Measurements from ENCODE around the gene CACNB4.

CACNB4 gene

GRCh38 chr2:151853070-151853758, 245.6 kb downstream of the CACNB4 start:
- DNase-seq (ENCODE audit: low spot score): no peak

GRCh38 chr2:151852260-151853069, 246.4 kb downstream of the CACNB4 start:
- no peak for DNase-seq (ENCODE audit: low spot score)

GRCh38 chr2:151851761-151852160, 247.1 kb downstream of the CACNB4 start:
- DNase-seq (ENCODE audit: low spot score): no peak

GRCh38 chr2:151849413-151850010, 249.3 kb downstream of the CACNB4 start:
- DNase-seq (ENCODE audit: low spot score): no peak

- DNase-seq (ENCODE audit: low spot score): no peak
Observed at GRCh38 chr2:151845884-151846283, 253.0 kb downstream of the CACNB4 start.

- no peak for DNase-seq (ENCODE audit: low spot score)
Observed at GRCh38 chr2:151845481-151845880, 253.4 kb downstream of the CACNB4 start.

- no peak for DNase-seq (ENCODE audit: low spot score)
Observed at GRCh38 chr2:151844211-151844896, 254.5 kb downstream of the CACNB4 start.

GRCh38 chr2:151843691-151844061, 255.2 kb downstream of the CACNB4 start:
- no peak for DNase-seq (ENCODE audit: low spot score)

GRCh38 chr2:151842830-151843690, 255.8 kb downstream of the CACNB4 start:
- DNase-seq (ENCODE audit: low spot score): no peak

- DNase-seq (ENCODE audit: low spot score): no peak
Observed at GRCh38 chr2:151841047-151841424, 257.8 kb downstream of the CACNB4 start.

- DNase-seq (ENCODE audit: low spot score): no peak
Observed at GRCh38 chr2:151840216-151841046, 258.4 kb downstream of the CACNB4 start.

GRCh38 chr2:151837926-151838325, 260.9 kb downstream of the CACNB4 start:
- DNase-seq (ENCODE audit: low spot score): no peak

GRCh38 chr2:151833984-151834383, 264.9 kb downstream of the CACNB4 start:
- DNase-seq (ENCODE audit: low spot score): no peak

- DNase-seq (ENCODE audit: low spot score): no peak
Observed at GRCh38 chr2:151830961-151831360, 267.9 kb downstream of the CACNB4 start.

- DNase-seq (ENCODE audit: low spot score): no peak
Observed at GRCh38 chr2:151828890-151829324, 269.9 kb downstream of the CACNB4 start.

- peak; percentile 97 for DNase-seq (ENCODE audit: low spot score)
Observed at GRCh38 chr2:151828143-151828889, 270.5 kb downstream of the CACNB4 start, which contains the start of gene ARL5A. ARL5A (minus strand) TSS chr2:151828421; CDS start chr2:151828176, 245 bp downstream.

GRCh38 chr2:151827564-151828142, 271.2 kb downstream of the CACNB4 start:
- DNase-seq (ENCODE audit: low spot score): peak; percentile 68

GRCh38 chr2:151826737-151827157, 272.1 kb downstream of the CACNB4 start:
- DNase-seq (ENCODE audit: low spot score): no peak

GRCh38 chr2:151824886-151825285, 274.0 kb downstream of the CACNB4 start:
- DNase-seq (ENCODE audit: low spot score): no peak

Measured in left forelimb (tissue), 1 donor.